ENCODE data around the gene PSMD4. TPM values are rescaled to one million over a fixed set of nuclear protein-coding genes. Genes with fewer than 3 reads are reported as not detected.

PSMD4 gene
- total RNA-seq, 1 experiment from 2014 or later = 312 TPM

GRCh38 chr1:151222130-151222529, 32.4 kb upstream of the PSMD4 start:
- H3K4me3 ChIP-seq (ENCODE audit: low read depth, low read length, poor library complexity, severe bottlenecking) = no peak overlapping the region
- DNase-seq (ENCODE audit: low spot score) = peak; percentile 45
- peaks cover 11% of the 10 kb centered on the region for H3K36me3 ChIP-seq (ENCODE audit: insufficient read depth, low read length, poor library complexity, severe bottlenecking)
- TF ChIP-seq CTCF (conservative IDR thresholded peaks at IDR 0.05; ENCODE audit: low read depth, low read length) (no peak), EZH2 (IDR thresholded peaks at IDR 0.05; ENCODE audit: borderline replicate concordance, low read depth, low read length, poor library complexity, severe bottlenecking) (no peak)
- peaks cover 10% of the 10 kb centered on the region for H3K4me1 ChIP-seq (ENCODE audit: insufficient read depth, low read length, poor library complexity, severe bottlenecking)
- no peaks in the 10 kb centered on the region for H3K9me3 ChIP-seq (ENCODE audit: low read depth, low read length, poor library complexity, severe bottlenecking)
- no peak overlapping the region for H3K27ac ChIP-seq (ENCODE audit: low read depth, low read length, poor library complexity, severe bottlenecking)
- H3K27me3 ChIP-seq (replicated peaks; ENCODE audit: insufficient read depth, low read depth, low read length, poor library complexity) = no peaks in the 10 kb centered on the region
- ChIA-PET POLR2A (ENCODE audit: low non-redundant PET) (no interaction called here), CTCF (no interaction called here)
- intact Hi-C loops (cut with micrococcal nuclease; ENCODE audit: unreplicated experiment) = no loop called here
- BruUV-seq (replicated peaks) = no TSS peak

- H3K27me3 ChIP-seq (replicated peaks; ENCODE audit: insufficient read depth, low read depth, low read length, poor library complexity) = no peaks in the 10 kb centered on the region
- no peak for TF ChIP-seq CTCF (conservative IDR thresholded peaks at IDR 0.05; ENCODE audit: low read depth, low read length)
- no peak for TF ChIP-seq EZH2 (IDR thresholded peaks at IDR 0.05; ENCODE audit: borderline replicate concordance, low read depth, low read length, poor library complexity, severe bottlenecking)
- ChIA-PET CTCF (no interaction called here), POLR2A (ENCODE audit: low non-redundant PET) (no interaction called here)
- no peaks in the 10 kb centered on the region for H3K4me1 ChIP-seq (ENCODE audit: insufficient read depth, low read length, poor library complexity, severe bottlenecking)
- H3K9me3 ChIP-seq (ENCODE audit: low read depth, low read length, poor library complexity, severe bottlenecking) = no peaks in the 10 kb centered on the region
- no peak overlapping the region for H3K27ac ChIP-seq (ENCODE audit: low read depth, low read length, poor library complexity, severe bottlenecking)
- no TSS peak for BruUV-seq (replicated peaks)
- no peak for DNase-seq (ENCODE audit: low spot score)
- no peak overlapping the region for H3K4me3 ChIP-seq (ENCODE audit: low read depth, low read length, poor library complexity, severe bottlenecking)
- H3K36me3 ChIP-seq (ENCODE audit: insufficient read depth, low read length, poor library complexity, severe bottlenecking) = peaks cover 94% of the 10 kb centered on the region
- intact Hi-C loops (cut with micrococcal nuclease; ENCODE audit: unreplicated experiment) = no loop called here
These were observed 19.3 kb upstream of the PSMD4 start for GRCh38 chr1:151235235-151235634.

GRCh38 chr1:151237678-151238466, 16.7 kb upstream of the PSMD4 start:
- no peak overlapping the region for H3K27ac ChIP-seq (ENCODE audit: low read depth, low read length, poor library complexity, severe bottlenecking)
- H3K36me3 ChIP-seq (ENCODE audit: insufficient read depth, low read length, poor library complexity, severe bottlenecking) = peaks cover 93% of the 10 kb centered on the region
- no peaks in the 10 kb centered on the region for H3K9me3 ChIP-seq (ENCODE audit: low read depth, low read length, poor library complexity, severe bottlenecking)
- no peak for TF ChIP-seq EZH2 (IDR thresholded peaks at IDR 0.05; ENCODE audit: borderline replicate concordance, low read depth, low read length, poor library complexity, severe bottlenecking)
- TF ChIP-seq CTCF (conservative IDR thresholded peaks at IDR 0.05; ENCODE audit: low read depth, low read length) = no peak
- ChIA-PET POLR2A (ENCODE audit: low non-redundant PET) (no interaction called here), CTCF (interaction anchor here (1.0 kb wide), 1 partner anchor 138 kb away, joined by 3 read pairs; no protein-coding TSS in a partner anchor)
- H3K27me3 ChIP-seq (replicated peaks; ENCODE audit: insufficient read depth, low read depth, low read length, poor library complexity) = no peaks in the 10 kb centered on the region
- DNase-seq (ENCODE audit: low spot score) = no peak
- intact Hi-C loops (cut with micrococcal nuclease; ENCODE audit: unreplicated experiment) = no loop called here
- no TSS peak for BruUV-seq (replicated peaks)
- no peak overlapping the region for H3K4me3 ChIP-seq (ENCODE audit: low read depth, low read length, poor library complexity, severe bottlenecking)
- H3K4me1 ChIP-seq (ENCODE audit: insufficient read depth, low read length, poor library complexity, severe bottlenecking) = no peaks in the 10 kb centered on the region
